ENCODE results near the gene MYH8.
A peak's percentile ranks its signal among the peaks of the same experiment; 100 is the strongest.

MYH8 gene

GRCh38 chr17:10380631-10381408 lies 40.9 kb downstream of the MYH8 start:
- peak; percentile 47 for DNase-seq

- no peak for DNase-seq
Measured at GRCh38 chr17:10372906-10373305, 48.8 kb downstream of the MYH8 start, which contains the start of gene MYH13. TSS of gene MYH13 (minus strand) at chr17:10373006. CDS start at chr17:10364530, 8,476 bp downstream.

GRCh38 chr17:10370016-10370608 lies 51.6 kb downstream of the MYH8 start:
- DNase-seq: no peak

- DNase-seq: no peak
Measured at GRCh38 chr17:10369239-10369638, 52.5 kb downstream of the MYH8 start.

GRCh38 chr17:10368561-10368960 lies 53.2 kb downstream of the MYH8 start:
- no peak for DNase-seq

- peak; percentile 40 for DNase-seq
Measured at GRCh38 chr17:10360578-10360977, 61.2 kb downstream of the MYH8 start.

GRCh38 chr17:10357768-10358167 lies 64.0 kb downstream of the MYH8 start:
- no peak for DNase-seq

GRCh38 chr17:10354651-10355050 lies 67.1 kb downstream of the MYH8 start:
- DNase-seq: no peak

- DNase-seq: no peak
Measured at GRCh38 chr17:10352893-10353292, 68.9 kb downstream of the MYH8 start.

GRCh38 chr17:10349403-10349802 lies 72.3 kb downstream of the MYH8 start:
- no peak for DNase-seq

- no peak for DNase-seq
Measured at GRCh38 chr17:10344816-10345215, 76.9 kb downstream of the MYH8 start.
